Mesenchymal stem cell (in vitro differentiated cells and primary cell): ENCODE data around the gene ZNF562.

Experiments used
- DNase-seq: peaks from one replicate; pipeline ENCODE4 v3.0.0-alpha.2; 2013
- H2AFZ ChIP-seq: one replicate; pipeline ENCODE4 v1.6.1; 2013; ENCODE audit warnings: low read depth, mild to moderate bottlenecking, control low read depth, inconsistent platforms, low read length, moderate library complexity
- H2AK5ac ChIP-seq: 2 replicates; pipeline ENCODE4 v1.6.1; 2013; ENCODE audit warnings: low read length, moderate library complexity, mild to moderate bottlenecking, inconsistent platforms; ENCODE audit not compliant: severe bottlenecking
- H2BK120ac ChIP-seq: one replicate; pipeline ENCODE4 v1.6.1; 2013; ENCODE audit warnings: low read depth, mild to moderate bottlenecking, inconsistent platforms, low read length, moderate library complexity
- H2BK12ac ChIP-seq, 2 experiments: one replicate each; pipeline ENCODE4 v1.6.1; 2013; ENCODE audit warnings: inconsistent platforms in 2 of 2, low read length in 2 of 2, mild to moderate bottlenecking in 2 of 2, moderate library complexity in 2 of 2, control low read depth in 1 of 2
- H2BK15ac ChIP-seq: one replicate; pipeline ENCODE4 v1.6.1; 2013; ENCODE audit warnings: mild to moderate bottlenecking, low read depth, inconsistent platforms; ENCODE audit not compliant: poor library complexity, severe bottlenecking
- H2BK5ac ChIP-seq: 2 replicates; pipeline ENCODE4 v1.6.1; 2013; ENCODE audit warnings: low read depth, mild to moderate bottlenecking, low read length, control low read depth, inconsistent platforms; ENCODE audit not compliant: poor library complexity, severe bottlenecking
- H3K14ac ChIP-seq, 2 experiments: one replicate each; pipeline ENCODE4 v1.6.1; 2013; ENCODE audit warnings: inconsistent platforms in 2 of 2, low read length in 2 of 2, control low read depth in 1 of 2, mild to moderate bottlenecking in 1 of 2, moderate library complexity in 1 of 2
- H3K18ac ChIP-seq, 2 experiments: one replicate each; pipeline ENCODE4 v1.6.1; 2013; ENCODE audit warnings: inconsistent platforms in 2 of 2, low read length in 2 of 2, control low read depth in 1 of 2, low read depth in 1 of 2, mild to moderate bottlenecking in 1 of 2
- H3K23ac ChIP-seq, 2 experiments: one replicate each; pipeline ENCODE4 v1.6.1; 2013; ENCODE audit warnings: inconsistent platforms in 2 of 2, low read length in 2 of 2, mild to moderate bottlenecking in 2 of 2, moderate library complexity in 2 of 2, control low read depth in 1 of 2
- H3K27ac ChIP-seq: 2 replicates; pipeline ENCODE4 v1.5.1; 2013; ENCODE audit warnings: mild to moderate bottlenecking, moderate library complexity, low read length, control low read depth, inconsistent platforms; ENCODE audit not compliant: poor library complexity, severe bottlenecking
- H3K27me3 ChIP-seq, 2 experiments: 2 replicates each; pipeline versions ENCODE4 v1.6.1 to v1.7.0; 2013; ENCODE audit warnings: low read length in 2 of 2, mild to moderate bottlenecking in 2 of 2, moderate library complexity in 2 of 2, control low read depth in 1 of 2, inconsistent platforms in 1 of 2; ENCODE audit not compliant: control insufficient read depth in 1 of 2, insufficient read depth in 1 of 2
- H3K36me3 ChIP-seq, 2 experiments: 2 replicates each; pipeline versions ENCODE4 v1.6.1 to v1.7.0; 2013; ENCODE audit warnings: low read length in 2 of 2, control low read depth in 1 of 2, inconsistent platforms in 1 of 2, low read depth in 1 of 2, mild to moderate bottlenecking in 1 of 2; ENCODE audit not compliant: insufficient read depth in 2 of 2, control insufficient read depth in 1 of 2
- H3K4ac ChIP-seq, 2 experiments: one replicate each; pipeline ENCODE4 v1.6.1; 2013; ENCODE audit warnings: inconsistent platforms in 2 of 2, low read length in 2 of 2, mild to moderate bottlenecking in 2 of 2, moderate library complexity in 2 of 2, control low read depth in 1 of 2, low read depth in 1 of 2
- H3K4me1 ChIP-seq: 2 replicates; pipeline ENCODE4 v1.6.1; 2013; ENCODE audit warnings: low read depth, low read length, control low read depth; ENCODE audit not compliant: control insufficient read depth, insufficient read depth
- H3K4me2 ChIP-seq: 2 replicates; pipeline ENCODE4 v1.6.1; 2013; ENCODE audit warnings: low read length, mild to moderate bottlenecking, inconsistent platforms; ENCODE audit not compliant: poor library complexity, severe bottlenecking
- H3K4me3 ChIP-seq, 2 experiments: 2 replicates each; pipeline versions ENCODE4 v1.5.1 to v1.7.0; 2013; ENCODE audit warnings: low read length in 2 of 2, mild to moderate bottlenecking in 2 of 2, control low read depth in 1 of 2, low read depth in 1 of 2; ENCODE audit not compliant: insufficient read depth in 1 of 2
- H3K79me1 ChIP-seq: replicated peaks from 2 replicates; pipeline ENCODE4 v1.6.1; 2013; ENCODE audit warnings: mild to moderate bottlenecking, control low read depth, low read length, inconsistent platforms; ENCODE audit not compliant: poor library complexity, severe bottlenecking
- H3K9ac ChIP-seq: 2 replicates; pipeline ENCODE4 v1.7.0; 2013; ENCODE audit warnings: mild to moderate bottlenecking, low read length, moderate library complexity
- H3K9me3 ChIP-seq: 2 replicates; pipeline ENCODE4 v1.7.0; 2013; ENCODE audit warnings: mild to moderate bottlenecking, low read length; ENCODE audit not compliant: control insufficient read depth
- H4K8ac ChIP-seq: one replicate; pipeline ENCODE4 v1.6.1; 2013; ENCODE audit warnings: inconsistent platforms, mild to moderate bottlenecking, low read length, moderate library complexity
- H4K91ac ChIP-seq: one replicate; pipeline ENCODE4 v1.6.1; 2013; ENCODE audit warnings: mild to moderate bottlenecking, low read length, inconsistent platforms
- WGBS: methylation state at CpG from one replicate; pipeline ENCODE4 v1.1.7; 2013; ENCODE audit warnings: mixed read lengths; 5-methylcytosine and 5-hydroxymethylcytosine counted together

ZNF562 gene

GRCh38 chr19:9673912-9674662 lies 813 bp downstream of the ZNF562 start:
- Histone ChIP-seq H3K27ac (peak overlapping the region; percentile 83), H3K14ac (no peak overlapping the region), H3K23ac (no peak overlapping the region), H3K4ac (no peak overlapping the region), H2BK5ac (no peak overlapping the region), H2BK120ac (no peak overlapping the region), H2AK5ac (no peak overlapping the region), H4K91ac (no peak overlapping the region), H3K9ac (peak overlapping the region; percentile 94), H3K36me3 (peaks cover 9 to 35% of the 10 kb centered on the region in 2 experiments), H4K8ac (no peak overlapping the region), H2AFZ (no peak overlapping the region), H3K4me1 (no peaks in the 10 kb centered on the region), H3K9me3 (peaks cover 48% of the 10 kb centered on the region), H3K18ac (peak overlapping the region in 1 of 2 experiments; percentile 30), H2BK15ac (no peak overlapping the region), H3K27me3 (no peaks in the 10 kb centered on the region), H3K79me1 (no peaks in the 10 kb centered on the region), H3K4me2 (no peak overlapping the region), H2BK12ac (no peak overlapping the region), H3K4me3 (peak overlapping the region; percentile 46 to 82)
- peak; percentile 11 for DNase-seq
- 61% methylated on average over 11 of the region's 13 CpGs for WGBS

- H2AK5ac ChIP-seq = no peak overlapping the region
- 83% methylated on average over 4 of the region's 4 CpGs for WGBS
- H3K18ac ChIP-seq = no peak overlapping the region
- peak overlapping the region in 1 of 2 experiments; percentile 51 for H3K4me3 ChIP-seq
- peaks cover 9 to 37% of the 10 kb centered on the region in 2 experiments for H3K36me3 ChIP-seq
- H4K8ac ChIP-seq = no peak overlapping the region
- H3K23ac ChIP-seq = no peak overlapping the region
- H2BK12ac ChIP-seq = no peak overlapping the region
- H3K9me3 ChIP-seq = peaks cover 60% of the 10 kb centered on the region
- no peak for DNase-seq
- H3K4ac ChIP-seq = no peak overlapping the region
- H3K79me1 ChIP-seq = no peaks in the 10 kb centered on the region
- no peak overlapping the region for H3K9ac ChIP-seq
- no peak overlapping the region for H2BK5ac ChIP-seq
- H2BK120ac ChIP-seq = no peak overlapping the region
- H2AFZ ChIP-seq = no peak overlapping the region
- H3K4me1 ChIP-seq = no peaks in the 10 kb centered on the region
- H2BK15ac ChIP-seq = no peak overlapping the region
- H4K91ac ChIP-seq = no peak overlapping the region
- no peak overlapping the region for H3K4me2 ChIP-seq
- no peak overlapping the region for H3K14ac ChIP-seq
- no peak overlapping the region for H3K27ac ChIP-seq
- no peaks in the 10 kb centered on the region for H3K27me3 ChIP-seq
Observed at GRCh38 chr19:9672893-9673292, 2.0 kb downstream of the ZNF562 start.

- Histone ChIP-seq H3K4me2 (no peak overlapping the region), H3K36me3 (peaks cover 9 to 47% of the 10 kb centered on the region in 2 experiments), H2BK15ac (no peak overlapping the region), H3K23ac (no peak overlapping the region), H3K27ac (no peak overlapping the region), H3K27me3 (no peaks in the 10 kb centered on the region), H3K9me3 (peaks cover 72% of the 10 kb centered on the region), H3K4me1 (no peaks in the 10 kb centered on the region), H3K4me3 (peak overlapping the region in 1 of 2 experiments; percentile 50), H2BK120ac (no peak overlapping the region), H4K91ac (no peak overlapping the region), H3K18ac (no peak overlapping the region), H2BK5ac (no peak overlapping the region), H4K8ac (no peak overlapping the region), H2BK12ac (no peak overlapping the region), H2AFZ (no peak overlapping the region), H3K14ac (no peak overlapping the region), H3K4ac (no peak overlapping the region), H3K9ac (no peak overlapping the region), H3K79me1 (no peaks in the 10 kb centered on the region), H2AK5ac (no peak overlapping the region)
- DNase-seq = no peak
- WGBS = 82% methylated on average over 2 of the region's 3 CpGs
Observed at GRCh38 chr19:9671655-9672054, 3.2 kb downstream of the ZNF562 start.

GRCh38 chr19:9668544-9668943 lies 6.4 kb downstream of the ZNF562 start:
- no peak overlapping the region for H2BK12ac ChIP-seq
- H3K4me2 ChIP-seq = no peak overlapping the region
- H3K14ac ChIP-seq = no peak overlapping the region
- no peak overlapping the region for H2AFZ ChIP-seq
- no peak overlapping the region for H2BK120ac ChIP-seq
- no peak overlapping the region for H3K27ac ChIP-seq
- no peak overlapping the region for H3K18ac ChIP-seq
- H3K79me1 ChIP-seq = no peaks in the 10 kb centered on the region
- 94% methylated on average over 2 of the region's 2 CpGs for WGBS
- H3K4ac ChIP-seq = no peak overlapping the region
- no peak for DNase-seq
- H3K23ac ChIP-seq = no peak overlapping the region
- H3K4me3 ChIP-seq = peak overlapping the region in 1 of 2 experiments; percentile 12
- no peak overlapping the region for H4K91ac ChIP-seq
- no peaks in the 10 kb centered on the region for H3K27me3 ChIP-seq
- H3K4me1 ChIP-seq = no peaks in the 10 kb centered on the region
- H4K8ac ChIP-seq = no peak overlapping the region
- H2BK5ac ChIP-seq = no peak overlapping the region
- peaks cover 80% of the 10 kb centered on the region for H3K9me3 ChIP-seq
- H2BK15ac ChIP-seq = no peak overlapping the region
- H3K9ac ChIP-seq = no peak overlapping the region
- H3K36me3 ChIP-seq = peaks cover 10 to 53% of the 10 kb centered on the region in 2 experiments
- H2AK5ac ChIP-seq = no peak overlapping the region
